Liver (tissue), 3 donors: ENCODE data around the gene NOTCH4.

Experiments
- CTCF ChIP-seq: fragments of 150-350 bp; IDR thresholded peaks from 2 replicates; pipeline ENCODE4 v1.5.1; 2017; ENCODE audit warnings: improper control_type of control experiment, low read depth, low read length; ENCODE audit not compliant: missing input control
- EGR1 ChIP-seq, 2 donors: IDR thresholded peaks; 2 replicates each; pipeline ENCODE4 v1.6.1; 2016 to 2018; ENCODE audit warnings: antibody characterized with exemption in 2 of 2, low read depth in 2 of 2
- GABPA ChIP-seq, 2 donors: IDR thresholded peaks in 1 of 2; conservative IDR thresholded peaks in 1 of 2; 2 replicates each; pipeline ENCODE4 v1.6.1; 2016; ENCODE audit warnings: antibody characterized with exemption in 2 of 2, mild to moderate bottlenecking in 1 of 2, moderate library complexity in 1 of 2
- JUND ChIP-seq, 2 donors: IDR thresholded peaks; 2 replicates each; pipeline ENCODE4 v1.6.1; 2016; ENCODE audit warnings: antibody characterized with exemption in 2 of 2
- NR2F2 ChIP-seq: IDR thresholded peaks from 2 replicates; pipeline ENCODE4 v1.6.1; 2016; ENCODE audit warnings: antibody characterized with exemption
- REST ChIP-seq: IDR thresholded peaks from 2 replicates; pipeline ENCODE4 v1.6.1; 2016; ENCODE audit warnings: antibody characterized with exemption, mild to moderate bottlenecking
- TF ChIP-seq, protein P1 (sequence below): IDR thresholded peaks from 2 replicates; pipeline ENCODE4 v1.6.1; 2016; ENCODE audit warnings: antibody characterized with exemption
- donor health status: healthy.
- donor health status: healthy.

- TF ChIP-seq CTCF: no peak
- TF ChIP-seq EGR1 (IDR thresholded peaks at IDR 0.05; ENCODE audit: low read depth in 2 of 2): no peak
- no peak for TF ChIP-seq GABPA (IDR thresholded peaks at IDR 0.05 in 1 of 2, conservative IDR thresholded peaks at IDR 0.05 in 1 of 2)
- TF ChIP-seq NR2F2: no peak
- TF ChIP-seq, protein P1, sequence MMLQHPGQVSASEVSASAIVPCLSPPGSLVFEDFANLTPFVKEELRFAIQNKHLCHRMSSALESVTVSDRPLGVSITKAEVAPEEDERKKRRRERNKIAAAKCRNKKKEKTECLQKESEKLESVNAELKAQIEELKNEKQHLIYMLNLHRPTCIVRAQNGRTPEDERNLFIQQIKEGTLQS: no peak
- TF ChIP-seq REST: no peak
- no peak for TF ChIP-seq JUND (IDR thresholded peaks at IDR 0.05)
These were observed 70.9 kb downstream of the NOTCH4 start for GRCh38 chr6:32152769-32153563.
